OCI-LY7 (cell line): Measurements from ENCODE around the gene DMRTB1. TPM values are rescaled to one million over a fixed set of nuclear protein-coding genes. Genes with fewer than 3 reads are reported as not detected.

ENCODE experiments used
- BruUV-seq: library from RNA; stranded (reverse); fragments of 400-500 nt; replicated peaks from 2 replicates; lab custom pipeline; 2021; lab: Mats Ljungman, UMichigan
- CTCF ChIA-PET: fragments of 300-600 bp; sonication (Branson Sonifier 250); formaldehyde crosslinking; loops from one replicate; lab custom pipeline; 2022; ENCODE audit warnings: antibody characterized with exemption; ENCODE audit not compliant: unreplicated experiment; lab: Charles Lee
- POLR2A ChIA-PET: fragments of 300-600 bp; sonication (Branson Sonifier 250); formaldehyde crosslinking; loops from one replicate; lab custom pipeline; 2022; ENCODE audit warnings: antibody characterized with exemption; lab: Charles Lee
- DNase-seq: peaks from one replicate; pipeline ENCODE4 v3.0.0-alpha.2; 2015; ENCODE audit warnings: low spot score
- H2AFZ ChIP-seq: fragments of 200-600 bp; sonication (generic), shearing (Covaris generic); 2 replicates; pipeline ENCODE4 v1.6.1; 2014; ENCODE audit warnings: mild to moderate bottlenecking, antibody characterized with exemption, low read length, moderate library complexity
- H3K27ac ChIP-seq: fragments of 200-600 bp; sonication (generic); 2 replicates; pipeline ENCODE4 v1.5.1; 2014; ENCODE audit warnings: mixed run types, low read depth, mild to moderate bottlenecking, moderate library complexity, low read length, inconsistent platforms; ENCODE audit not compliant: poor library complexity, severe bottlenecking
- H3K36me3 ChIP-seq: fragments of 200-600 bp; sonication (generic); 2 replicates; pipeline ENCODE4 v1.6.1; 2014; ENCODE audit warnings: mild to moderate bottlenecking, antibody characterized with exemption, low read length, moderate library complexity, mixed read lengths; ENCODE audit not compliant: insufficient read depth
- H3K4me1 ChIP-seq: fragments of 200-600 bp; sonication (generic); 2 replicates; pipeline ENCODE4 v1.5.1; 2014; ENCODE audit warnings: mild to moderate bottlenecking, low read length; ENCODE audit not compliant: insufficient read depth, poor library complexity, severe bottlenecking
- H3K4me2 ChIP-seq: fragments of 200-600 bp; sonication (generic); 2 replicates; pipeline ENCODE4 v1.6.1; 2014; ENCODE audit warnings: mild to moderate bottlenecking, low read length
- H3K4me3 ChIP-seq: fragments of 200-600 bp; sonication (generic); 2 replicates; pipeline ENCODE4 v1.5.1; 2014; ENCODE audit warnings: mild to moderate bottlenecking, low read depth, low read length; ENCODE audit not compliant: poor library complexity, severe bottlenecking
- H3K79me2 ChIP-seq: fragments of 200-600 bp; sonication (generic); 2 replicates; pipeline ENCODE4 v1.6.1; 2016; ENCODE audit warnings: low read depth, mild to moderate bottlenecking, low read length, moderate library complexity, mixed read lengths; ENCODE audit not compliant: insufficient read depth
- H3K9me2 ChIP-seq: fragments of 200-600 bp; sonication (generic); 2 replicates; pipeline ENCODE4 v1.6.1; 2016; ENCODE audit warnings: mild to moderate bottlenecking, low read length, mixed read lengths; ENCODE audit not compliant: insufficient read depth
- H3K9me3 ChIP-seq: fragments of 200-600 bp; sonication (generic); 2 replicates; pipeline ENCODE4 v1.6.1; 2014; ENCODE audit warnings: mild to moderate bottlenecking, mixed run types, low read length, mixed read lengths
- H4K20me1 ChIP-seq: fragments of 200-600 bp; sonication (generic); 2 replicates; pipeline ENCODE4 v1.6.1; 2014; ENCODE audit warnings: mild to moderate bottlenecking, antibody characterized with exemption, low read length, moderate library complexity, mixed read lengths; ENCODE audit not compliant: insufficient read depth
- CTCF ChIP-seq: fragments of 200-600 bp; sonication (generic); conservative IDR thresholded peaks from 2 replicates; pipeline ENCODE4 v1.5.1; 2014; ENCODE audit warnings: mild to moderate bottlenecking, antibody characterized with exemption, low read length, moderate library complexity, mixed read lengths
- EZH2phosphoT487 ChIP-seq: fragments of 200-600 bp; sonication (generic); IDR thresholded peaks from 2 replicates; pipeline ENCODE4 v1.6.1; 2018; ENCODE audit warnings: low read depth, borderline replicate concordance, mild to moderate bottlenecking, mixed run types, antibody characterized with exemption, low read length, moderate library complexity, mixed read lengths
- intact Hi-C: fragments of 100-400 bp; cut with micrococcal nuclease; formaldehyde crosslinking; loops from one replicate; pipeline ENCODE4 v1.10.0; 2022; ENCODE audit not compliant: unreplicated experiment
- total RNA-seq, 2 experiments: library from RNA; depleted of rRNA in 1 of 2; stranded (reverse); fragments of >200 nt in 1 of 2; shearing (Covaris generic) in 1 of 2; gene quantifications; 2 replicates each; pipeline ENCODE4 v1.2.3, GENCODE V29; 2014 to 2022

The DMRTB1 gene
- total RNA-seq, 2 experiments from 2014 or later = not detected

DNA sequence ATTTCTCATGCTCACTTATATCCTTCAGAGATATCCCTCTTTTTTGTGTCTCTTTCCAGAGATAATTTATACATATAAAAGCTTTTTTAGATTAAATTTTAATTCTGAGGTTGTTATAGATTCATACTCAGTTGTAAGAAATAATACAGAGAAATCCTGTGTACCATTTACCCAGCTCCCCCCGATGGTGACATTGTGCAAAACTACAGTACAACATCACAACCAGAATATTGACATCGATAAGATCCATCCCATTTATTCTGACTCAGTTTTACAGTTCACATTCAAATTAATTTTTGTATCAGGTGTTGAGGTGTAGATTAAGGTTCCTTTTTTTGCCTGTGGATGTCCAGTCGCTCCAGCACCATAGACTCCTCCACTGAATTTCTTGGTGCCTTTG lies 14.3 kb downstream of the DMRTB1 start:
- Histone ChIP-seq H3K4me2 (no peak overlapping the region), H3K27ac (no peak overlapping the region), H3K9me3 (no peaks in the 10 kb centered on the region), H3K4me3 (no peak overlapping the region), H3K9me2 (no peaks in the 10 kb centered on the region), H4K20me1 (no peaks in the 10 kb centered on the region), H3K4me1 (no peaks in the 10 kb centered on the region), H3K36me3 (no peaks in the 10 kb centered on the region), H3K79me2 (no peaks in the 10 kb centered on the region), H2AFZ (no peak overlapping the region)
- ChIA-PET POLR2A (no interaction called here), CTCF (no interaction called here)
- intact Hi-C loops = no loop called here
- no peak for DNase-seq
- BruUV-seq = no TSS peak
- no peak for TF ChIP-seq EZH2phosphoT487
- peak; percentile 55 for TF ChIP-seq CTCF

- Histone ChIP-seq H3K4me2 (no peak overlapping the region), H3K4me3 (no peak overlapping the region), H4K20me1 (no peaks in the 10 kb centered on the region), H3K79me2 (no peaks in the 10 kb centered on the region), H3K9me3 (no peaks in the 10 kb centered on the region), H3K36me3 (no peaks in the 10 kb centered on the region), H2AFZ (no peak overlapping the region), H3K9me2 (no peaks in the 10 kb centered on the region), H3K27ac (no peak overlapping the region), H3K4me1 (no peaks in the 10 kb centered on the region)
- ChIA-PET POLR2A (no interaction called here), CTCF (no interaction called here)
- TF ChIP-seq CTCF = no peak
- intact Hi-C loops = no loop called here
- BruUV-seq = no TSS peak
- no peak for DNase-seq
Measured at GRCh38 chr1:53475664-53476063, 16.5 kb downstream of the DMRTB1 start.

DNA sequence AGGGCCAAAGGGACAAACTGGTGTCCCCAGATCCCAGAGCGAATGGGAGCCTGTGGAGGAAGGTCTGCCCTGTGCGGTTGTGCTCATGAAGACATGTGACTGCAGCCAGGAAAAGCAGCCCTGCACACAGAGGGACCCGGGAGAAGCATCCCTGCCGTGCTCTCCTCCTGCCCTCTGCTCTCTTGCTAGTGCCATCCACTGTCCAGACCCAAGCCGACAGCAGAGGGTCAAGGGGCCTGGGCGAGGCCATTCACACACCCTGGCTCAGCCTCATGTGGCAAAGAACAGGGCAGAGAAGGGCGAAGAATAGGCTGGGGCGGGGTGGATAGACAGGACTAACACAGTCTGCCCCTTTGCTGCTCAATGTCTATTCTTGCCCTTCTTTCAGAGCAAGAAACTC lies 17.4 kb downstream of the DMRTB1 start:
- no peak overlapping the region for H3K27ac ChIP-seq
- no peaks in the 10 kb centered on the region for H3K4me1 ChIP-seq
- no peaks in the 10 kb centered on the region for H4K20me1 ChIP-seq
- DNase-seq = no peak
- no peaks in the 10 kb centered on the region for H3K9me3 ChIP-seq
- intact Hi-C loops = no loop called here
- H3K9me2 ChIP-seq = no peaks in the 10 kb centered on the region
- CTCF ChIA-PET = no interaction called here
- POLR2A ChIA-PET = no interaction called here
- H3K4me2 ChIP-seq = no peak overlapping the region
- no peaks in the 10 kb centered on the region for H3K79me2 ChIP-seq
- BruUV-seq = no TSS peak
- no peaks in the 10 kb centered on the region for H3K36me3 ChIP-seq
- H3K4me3 ChIP-seq = no peak overlapping the region
- TF ChIP-seq CTCF = no peak
- no peak for TF ChIP-seq EZH2phosphoT487
- H2AFZ ChIP-seq = no peak overlapping the region
